MCF 10A (cell line): ENCODE results near the gene FAM216B. TPM values are rescaled to one million over a fixed set of nuclear protein-coding genes. Genes with fewer than 3 reads are reported as not detected.

Source experiments
- BruUV-seq: library from RNA; stranded (reverse); fragments of 400-500 nt; replicated peaks from 2 replicates; lab custom pipeline; 2021; lab: Mats Ljungman, UMichigan
- CTCF ChIA-PET: fragments of 300-600 bp; sonication (Branson Sonifier 250); formaldehyde crosslinking; extraction: SDS; loops from one replicate; lab custom pipeline; 2021; ENCODE audit warnings: antibody characterized with exemption, inconsistent platforms; lab: Yijun Ruan, JAX
- POLR2A ChIA-PET: fragments of 300-600, 350-650 bp; sonication (Branson Sonifier 250); formaldehyde crosslinking; extraction: SDS; loops from one replicate; lab custom pipeline; 2020; ENCODE audit warnings: antibody characterized with exemption, inconsistent platforms; lab: Yijun Ruan, JAX
- DNase-seq: peaks from one replicate; pipeline ENCODE4 v3.0.0-alpha.2; 2018; ENCODE audit not compliant: unreplicated experiment
- H3K27ac Mint-ChIP-seq: one replicate; pipeline ENCODE4 v1.8.0; 2022; ENCODE audit warnings: mild to moderate bottlenecking, low read depth, mixed read lengths; ENCODE audit not compliant: unreplicated experiment
- H3K27me3 Mint-ChIP-seq: one replicate; pipeline ENCODE4 v1.8.0; 2022; ENCODE audit warnings: mixed read lengths; ENCODE audit not compliant: insufficient read depth, unreplicated experiment
- H3K36me3 Mint-ChIP-seq: one replicate; pipeline ENCODE4 v1.8.0; 2022; ENCODE audit warnings: mild to moderate bottlenecking, moderate library complexity, mixed read lengths; ENCODE audit not compliant: insufficient read depth, unreplicated experiment
- H3K4me1 Mint-ChIP-seq: one replicate; pipeline ENCODE4 v1.8.0; 2022; ENCODE audit warnings: mixed read lengths; ENCODE audit not compliant: insufficient read depth, unreplicated experiment
- H3K4me3 Mint-ChIP-seq: one replicate; pipeline ENCODE4 v1.8.0; 2022; ENCODE audit warnings: mild to moderate bottlenecking, moderate library complexity, mixed read lengths; ENCODE audit not compliant: unreplicated experiment
- H3K9me3 Mint-ChIP-seq: one replicate; pipeline ENCODE4 v1.8.0; 2022; ENCODE audit warnings: mixed read lengths; ENCODE audit not compliant: unreplicated experiment
- intact Hi-C: fragments of 100-400 bp; cut with micrococcal nuclease; formaldehyde crosslinking; loops from 2 replicates; pipeline ENCODE4 v1.14.1; 2022
- total RNA-seq: library from RNA; stranded (reverse); gene quantifications from 2 replicates; pipeline ENCODE4 v1.2.3, GENCODE V29; 2022
- TF ChIP-seq, protein P1 (sequence below): fragments of 200-600 bp; IDR thresholded peaks from one replicate; pipeline ENCODE4 v1.8.0; 2022; ENCODE audit warnings: antibody characterized with exemption, mild to moderate bottlenecking; ENCODE audit not compliant: unreplicated experiment

FAM216B gene
- total RNA-seq, 1 experiment from 2014 or later = not detected

DNA sequence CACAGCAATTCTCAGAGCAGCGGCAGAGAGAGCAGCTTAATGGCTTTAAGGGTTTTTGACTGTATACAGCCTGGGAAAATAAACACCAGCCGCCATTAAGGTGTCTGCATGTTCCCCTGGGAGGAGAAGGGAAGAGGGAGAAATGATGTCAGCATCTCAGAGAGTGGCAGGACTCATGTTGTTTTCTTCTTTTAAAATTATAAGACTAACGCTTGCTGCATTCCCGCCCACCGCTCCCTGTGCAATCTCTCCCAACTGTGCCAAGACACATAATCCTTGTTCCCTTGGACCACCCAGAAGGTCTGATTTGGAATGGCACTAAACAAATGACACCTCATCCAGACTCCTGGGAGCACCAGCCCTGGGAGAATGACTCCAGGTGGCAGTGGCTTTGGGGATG lies 27.7 kb upstream of the FAM216B start:
- Mint-ChIP-seq H3K4me1 (peaks cover 4% of the 10 kb centered on the region), H3K27ac (no peak overlapping the region), H3K9me3 (peaks cover 7% of the 10 kb centered on the region), H3K4me3 (no peak overlapping the region), H3K27me3 (no peaks in the 10 kb centered on the region), H3K36me3 (no peaks in the 10 kb centered on the region)
- POLR2A ChIA-PET = no interaction called here
- TF ChIP-seq, protein P1, sequence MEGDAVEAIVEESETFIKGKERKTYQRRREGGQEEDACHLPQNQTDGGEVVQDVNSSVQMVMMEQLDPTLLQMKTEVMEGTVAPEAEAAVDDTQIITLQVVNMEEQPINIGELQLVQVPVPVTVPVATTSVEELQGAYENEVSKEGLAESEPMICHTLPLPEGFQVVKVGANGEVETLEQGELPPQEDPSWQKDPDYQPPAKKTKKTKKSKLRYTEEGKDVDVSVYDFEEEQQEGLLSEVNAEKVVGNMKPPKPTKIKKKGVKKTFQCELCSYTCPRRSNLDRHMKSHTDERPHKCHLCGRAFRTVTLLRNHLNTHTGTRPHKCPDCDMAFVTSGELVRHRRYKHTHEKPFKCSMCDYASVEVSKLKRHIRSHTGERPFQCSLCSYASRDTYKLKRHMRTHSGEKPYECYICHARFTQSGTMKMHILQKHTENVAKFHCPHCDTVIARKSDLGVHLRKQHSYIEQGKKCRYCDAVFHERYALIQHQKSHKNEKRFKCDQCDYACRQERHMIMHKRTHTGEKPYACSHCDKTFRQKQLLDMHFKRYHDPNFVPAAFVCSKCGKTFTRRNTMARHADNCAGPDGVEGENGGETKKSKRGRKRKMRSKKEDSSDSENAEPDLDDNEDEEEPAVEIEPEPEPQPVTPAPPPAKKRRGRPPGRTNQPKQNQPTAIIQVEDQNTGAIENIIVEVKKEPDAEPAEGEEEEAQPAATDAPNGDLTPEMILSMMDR = no peak
- CTCF ChIA-PET = interaction anchor here (0.7 to 1.0 kb wide), 2 partner anchors 26 to 52 kb away, joined by 3 read pairs; no protein-coding TSS in a partner anchor
- intact Hi-C loops = no loop called here
- BruUV-seq = no TSS peak
- no peak for DNase-seq

DNA sequence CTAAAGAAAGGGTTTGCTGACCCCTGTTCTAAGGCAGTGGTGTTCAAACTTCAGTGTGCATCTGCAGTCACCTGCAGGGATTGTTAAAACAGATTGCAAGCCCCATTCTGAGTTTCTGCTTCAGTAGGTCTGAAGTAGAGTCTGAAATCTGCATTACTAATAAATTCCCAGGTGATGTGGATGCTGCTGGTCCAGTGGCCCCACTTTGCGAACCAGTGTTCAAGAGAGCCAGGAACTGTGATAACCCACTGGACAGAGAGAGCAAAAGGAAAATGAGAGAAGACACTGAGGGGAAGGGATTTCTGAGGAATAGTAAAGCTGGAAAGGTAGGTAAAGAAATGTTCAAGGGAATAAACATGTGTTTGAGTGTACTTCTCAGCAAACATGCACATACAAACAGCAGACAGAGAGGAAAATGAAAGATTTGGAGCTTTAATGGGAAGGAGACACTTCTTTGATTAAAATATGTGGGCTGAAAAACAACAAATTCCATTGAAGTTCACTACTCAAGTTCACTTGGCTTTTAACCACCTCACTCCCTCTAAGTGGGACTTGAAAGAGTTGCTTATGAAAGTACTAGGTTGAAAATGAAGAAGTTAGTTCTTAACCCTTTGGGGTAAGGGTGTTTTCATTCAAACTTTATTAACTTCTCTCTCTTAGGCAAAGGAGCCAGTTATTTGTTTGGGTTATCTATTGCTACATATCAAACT lies 26.4 kb upstream of the FAM216B start:
- TF ChIP-seq, protein P1 = no peak
- CTCF ChIA-PET = interaction anchor here (0.6 to 1.0 kb wide), 2 partner anchors 51 to 1035 kb away, joined by 3 read pairs; no protein-coding TSS in a partner anchor

DNA sequence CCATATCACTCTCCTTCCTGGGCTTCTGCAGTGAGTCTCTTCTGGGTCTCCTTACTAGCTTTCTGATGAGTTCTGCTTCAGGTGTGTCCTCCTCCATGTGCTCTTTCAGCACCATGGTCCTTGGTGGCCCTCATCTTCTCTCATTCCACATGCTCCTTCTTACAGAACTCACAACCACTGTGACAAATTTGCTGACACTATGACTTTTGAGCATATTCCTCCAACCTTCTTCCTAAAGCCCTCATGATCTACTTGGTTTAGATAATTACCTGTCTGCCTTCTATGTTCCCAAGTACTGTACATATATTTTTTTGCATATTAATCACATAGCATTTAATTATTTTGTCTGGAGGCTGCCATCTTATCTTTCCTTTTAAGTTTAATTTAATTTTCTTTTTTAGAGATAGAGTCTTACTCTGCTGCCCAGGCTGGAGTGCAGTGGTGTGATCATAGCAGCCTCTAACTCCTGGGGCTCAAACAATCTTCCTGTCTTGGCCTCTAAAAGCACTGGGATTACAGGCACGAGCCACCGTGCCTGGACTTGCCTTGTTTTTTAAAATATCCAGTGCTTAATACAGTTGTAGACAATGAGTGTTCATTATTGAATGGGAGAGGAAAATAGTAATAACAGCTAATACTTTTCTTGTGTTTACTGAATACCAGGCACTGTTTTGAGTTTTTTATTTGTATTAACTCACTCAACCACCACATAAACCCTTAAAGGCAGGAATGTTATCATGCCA lies 23.5 kb upstream of the FAM216B start:
- DNase-seq = no peak
- CTCF ChIA-PET = no interaction called here

More for the DNA sequence above, 26.4 kb upstream of the FAM216B start:
- no TSS peak for BruUV-seq
- intact Hi-C loops = no loop called here
- DNase-seq = no peak
- Mint-ChIP-seq H3K4me1 (peaks cover 4% of the 10 kb centered on the region), H3K27me3 (no peaks in the 10 kb centered on the region), H3K9me3 (peaks cover 7% of the 10 kb centered on the region), H3K36me3 (no peaks in the 10 kb centered on the region), H3K4me3 (no peak overlapping the region), H3K27ac (no peak overlapping the region)
- POLR2A ChIA-PET = no interaction called here

DNA sequence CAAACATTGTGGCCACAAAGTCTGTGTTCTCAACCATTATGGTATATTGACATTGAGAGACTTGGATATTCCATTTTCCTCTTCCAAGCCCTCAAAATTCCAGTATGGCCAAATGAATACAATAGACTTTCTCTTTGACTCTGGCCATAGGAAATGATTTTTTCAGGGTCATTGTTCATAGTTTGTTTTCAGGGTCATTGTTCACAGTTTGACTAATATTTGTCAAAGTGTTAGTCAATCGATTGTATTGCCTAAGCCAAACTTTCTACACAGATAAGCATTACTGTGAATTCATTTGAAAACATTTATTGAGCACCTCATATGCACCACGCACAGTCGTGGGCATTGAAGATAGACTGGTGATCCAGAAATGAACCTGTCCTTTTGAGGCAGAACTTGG lies 22.9 kb upstream of the FAM216B start:
- intact Hi-C loops = no loop called here
- Mint-ChIP-seq H3K9me3 (peaks cover 7% of the 10 kb centered on the region), H3K27me3 (no peaks in the 10 kb centered on the region), H3K36me3 (no peaks in the 10 kb centered on the region), H3K27ac (no peak overlapping the region), H3K4me3 (no peak overlapping the region), H3K4me1 (peaks cover 9% of the 10 kb centered on the region)
- no TSS peak for BruUV-seq
- CTCF ChIA-PET = no interaction called here
- no peak for DNase-seq
- POLR2A ChIA-PET = no interaction called here
- TF ChIP-seq, protein P1 = no peak

More for the DNA sequence above, 23.5 kb upstream of the FAM216B start:
- Mint-ChIP-seq H3K4me3 (no peak overlapping the region), H3K27ac (no peak overlapping the region), H3K27me3 (no peaks in the 10 kb centered on the region), H3K9me3 (peaks cover 7% of the 10 kb centered on the region), H3K4me1 (peaks cover 8% of the 10 kb centered on the region), H3K36me3 (no peaks in the 10 kb centered on the region)
- TF ChIP-seq, protein P1 = no peak
- intact Hi-C loops = no loop called here
- BruUV-seq = no TSS peak
- POLR2A ChIA-PET = no interaction called here
